ENCODE measurements around the gene WDR37.

WDR37 gene

DNA sequence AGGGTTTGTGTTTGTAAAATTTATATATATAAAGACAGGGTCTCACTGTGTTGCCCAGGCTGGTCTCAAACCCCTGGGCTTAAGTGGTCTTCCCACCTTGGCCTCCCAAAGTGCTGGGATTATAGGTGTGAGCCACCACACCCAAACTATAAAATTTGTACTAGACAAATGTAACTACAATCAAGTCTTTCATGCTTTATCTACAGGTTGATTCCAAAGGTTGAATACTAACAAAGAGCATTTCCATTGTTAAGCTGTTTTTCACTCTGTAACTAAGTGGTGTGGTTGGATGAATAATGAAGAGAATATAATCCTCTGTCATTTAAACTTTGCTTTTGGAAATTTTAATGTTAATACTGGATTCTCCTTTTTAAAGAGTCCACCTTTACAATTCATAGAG, 22.5 kb downstream of the WDR37 start:
- Histone ChIP-seq H3K36me3 (ENCODE audit: insufficient read depth) (no peaks in the 10 kb centered on the region; the same call in 1 of the 2 replicates), H3K4me2 (no peak overlapping the region), H3K79me2 (ENCODE audit: insufficient read depth, low read depth) (no peaks in the 10 kb centered on the region), H2AFZ (ENCODE audit: low read depth) (no peak overlapping the region), H3K9ac (no peak overlapping the region), H4K20me1 (ENCODE audit: insufficient read depth) (no peaks in the 10 kb centered on the region), H3K27me3 (ENCODE audit: insufficient read depth, low read depth) (no peaks in the 10 kb centered on the region), H3K27ac (no peak overlapping the region), H3K4me1 (ENCODE audit: low read depth, poor library complexity, severe bottlenecking) (no peaks in the 10 kb centered on the region), H3K4me3 (IDR thresholded peaks at IDR 0.05; ENCODE audit: insufficient read depth, low read depth, low read length) (no peak overlapping the region)
- TF ChIP-seq, protein P1, sequence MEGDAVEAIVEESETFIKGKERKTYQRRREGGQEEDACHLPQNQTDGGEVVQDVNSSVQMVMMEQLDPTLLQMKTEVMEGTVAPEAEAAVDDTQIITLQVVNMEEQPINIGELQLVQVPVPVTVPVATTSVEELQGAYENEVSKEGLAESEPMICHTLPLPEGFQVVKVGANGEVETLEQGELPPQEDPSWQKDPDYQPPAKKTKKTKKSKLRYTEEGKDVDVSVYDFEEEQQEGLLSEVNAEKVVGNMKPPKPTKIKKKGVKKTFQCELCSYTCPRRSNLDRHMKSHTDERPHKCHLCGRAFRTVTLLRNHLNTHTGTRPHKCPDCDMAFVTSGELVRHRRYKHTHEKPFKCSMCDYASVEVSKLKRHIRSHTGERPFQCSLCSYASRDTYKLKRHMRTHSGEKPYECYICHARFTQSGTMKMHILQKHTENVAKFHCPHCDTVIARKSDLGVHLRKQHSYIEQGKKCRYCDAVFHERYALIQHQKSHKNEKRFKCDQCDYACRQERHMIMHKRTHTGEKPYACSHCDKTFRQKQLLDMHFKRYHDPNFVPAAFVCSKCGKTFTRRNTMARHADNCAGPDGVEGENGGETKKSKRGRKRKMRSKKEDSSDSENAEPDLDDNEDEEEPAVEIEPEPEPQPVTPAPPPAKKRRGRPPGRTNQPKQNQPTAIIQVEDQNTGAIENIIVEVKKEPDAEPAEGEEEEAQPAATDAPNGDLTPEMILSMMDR (conservative IDR thresholded peaks at IDR 0.05; ENCODE audit: low read depth, low read length) = no peak

DNA sequence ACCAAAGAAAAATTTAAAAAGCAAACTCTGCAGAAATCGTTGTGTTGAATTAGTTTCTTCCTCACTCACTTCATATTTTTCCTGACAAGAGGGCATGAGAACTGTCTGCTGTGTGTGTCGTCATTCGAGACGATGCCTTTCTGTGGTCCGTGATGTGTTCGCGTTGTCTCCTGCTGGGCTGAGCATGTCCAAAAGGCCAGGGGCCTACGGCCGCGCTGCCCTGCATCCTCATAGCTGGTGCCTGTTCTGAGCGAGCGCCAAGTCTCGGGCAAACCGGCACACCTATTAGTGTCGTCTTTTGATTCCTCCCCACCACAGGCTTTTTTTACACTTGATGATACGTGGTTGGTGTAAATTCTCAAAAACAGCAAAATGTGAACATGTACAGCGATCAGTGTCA, 27.4 kb downstream of the WDR37 start:
- H3K4me3 ChIP-seq (IDR thresholded peaks at IDR 0.05; ENCODE audit: insufficient read depth, low read depth, low read length) = no peak overlapping the region
- H2AFZ ChIP-seq (ENCODE audit: low read depth) = no peak overlapping the region
- H3K4me1 ChIP-seq (ENCODE audit: low read depth, poor library complexity, severe bottlenecking) = no peaks in the 10 kb centered on the region
- peaks cover 4% of the 10 kb centered on the region; the same call in 1 of the 2 replicates for H3K36me3 ChIP-seq (ENCODE audit: insufficient read depth)
- H3K9ac ChIP-seq = no peak overlapping the region
- H3K27ac ChIP-seq = no peak overlapping the region
- no peaks in the 10 kb centered on the region for H3K79me2 ChIP-seq (ENCODE audit: insufficient read depth, low read depth)
- H3K4me2 ChIP-seq = no peak overlapping the region
- H3K27me3 ChIP-seq (ENCODE audit: insufficient read depth, low read depth) = no peaks in the 10 kb centered on the region
- no peaks in the 10 kb centered on the region for H4K20me1 ChIP-seq (ENCODE audit: insufficient read depth)
- TF ChIP-seq, protein P1 (conservative IDR thresholded peaks at IDR 0.05; ENCODE audit: low read depth, low read length) = no peak

DNA sequence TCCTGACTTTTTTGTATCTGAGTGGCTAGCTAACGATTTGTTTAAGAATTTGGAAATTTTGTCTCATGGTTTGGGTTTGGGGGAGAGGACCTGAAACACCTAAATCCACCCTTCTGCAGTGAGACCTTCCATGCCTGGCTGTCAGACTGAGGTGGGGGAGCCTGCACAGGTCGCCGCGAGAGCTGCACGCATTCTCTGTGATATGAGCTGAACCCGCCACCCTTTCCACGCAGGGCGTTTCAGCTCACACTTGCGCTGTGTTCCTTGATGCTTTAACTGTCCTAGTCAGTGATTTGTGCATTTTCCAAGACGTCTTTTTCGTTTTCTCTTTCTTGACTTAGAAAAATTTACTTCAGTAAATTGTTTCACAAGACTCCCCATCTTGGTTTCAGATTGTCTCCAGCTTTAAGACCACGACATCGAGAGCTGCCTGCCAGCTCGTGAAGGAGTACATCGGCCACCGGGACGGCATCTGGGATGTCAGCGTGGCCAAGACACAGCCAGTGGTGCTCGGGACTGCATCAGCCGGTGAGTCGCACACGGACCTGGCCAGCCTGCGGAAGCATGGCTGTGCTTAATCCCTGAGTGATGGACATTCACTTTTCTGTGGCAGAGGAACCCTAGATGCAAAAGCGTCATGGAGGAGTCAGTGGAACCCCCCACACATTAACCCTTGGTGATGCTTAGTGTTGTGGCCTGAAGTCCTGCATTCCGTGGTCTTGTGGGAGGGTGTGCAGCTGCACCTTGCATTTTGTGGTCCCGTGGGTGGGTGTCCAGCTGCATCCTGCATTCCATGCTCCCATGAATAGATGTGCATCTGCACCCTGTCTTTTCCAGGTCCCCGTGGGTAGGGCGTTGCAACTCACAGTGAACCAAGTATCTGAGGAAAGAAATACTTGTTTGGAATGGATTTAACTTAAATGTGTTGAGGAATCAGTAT, 28.1 kb downstream of the WDR37 start:
- H3K27ac ChIP-seq = no peak overlapping the region

DNA sequence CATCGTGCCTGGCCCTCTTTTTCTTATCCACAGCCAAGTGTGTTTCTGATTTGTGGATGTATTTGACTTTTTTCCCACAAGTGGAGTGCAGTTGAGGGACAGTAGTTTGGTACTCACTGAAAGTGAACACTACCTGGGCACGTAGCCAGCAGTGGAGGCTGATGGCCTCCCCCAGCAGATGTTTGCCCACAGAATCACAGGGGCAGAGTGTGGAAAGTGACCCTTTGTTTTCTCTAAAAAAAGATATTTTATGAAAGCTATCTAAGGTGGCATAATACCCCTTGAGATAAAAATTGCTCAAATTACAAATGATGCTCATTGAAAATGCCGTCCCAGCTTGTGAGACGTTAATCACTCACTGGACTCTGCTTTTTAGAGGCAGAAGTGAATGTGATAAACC, 29.1 kb downstream of the WDR37 start:
- Histone ChIP-seq H3K27me3 (ENCODE audit: insufficient read depth, low read depth) (no peaks in the 10 kb centered on the region), H3K27ac (no peak overlapping the region), H3K4me1 (ENCODE audit: low read depth, poor library complexity, severe bottlenecking) (no peaks in the 10 kb centered on the region), H3K79me2 (ENCODE audit: insufficient read depth, low read depth) (no peaks in the 10 kb centered on the region), H2AFZ (ENCODE audit: low read depth) (no peak overlapping the region), H3K4me3 (IDR thresholded peaks at IDR 0.05; ENCODE audit: insufficient read depth, low read depth, low read length) (no peak overlapping the region), H3K36me3 (ENCODE audit: insufficient read depth) (peaks cover 10% of the 10 kb centered on the region; the same call in 1 of the 2 replicates), H3K9ac (no peak overlapping the region), H4K20me1 (ENCODE audit: insufficient read depth) (no peaks in the 10 kb centered on the region), H3K4me2 (no peak overlapping the region)
- TF ChIP-seq, protein P1 (conservative IDR thresholded peaks at IDR 0.05; ENCODE audit: low read depth, low read length) = no peak

More for the DNA sequence above, 28.1 kb downstream of the WDR37 start:
- no peaks in the 10 kb centered on the region for H3K79me2 ChIP-seq (ENCODE audit: insufficient read depth, low read depth)
- no peak overlapping the region for H2AFZ ChIP-seq (ENCODE audit: low read depth)
- no peaks in the 10 kb centered on the region for H3K27me3 ChIP-seq (ENCODE audit: insufficient read depth, low read depth)
- H3K4me1 ChIP-seq (ENCODE audit: low read depth, poor library complexity, severe bottlenecking) = no peaks in the 10 kb centered on the region
- H3K9ac ChIP-seq = no peak overlapping the region
- H3K36me3 ChIP-seq (ENCODE audit: insufficient read depth) = peaks cover 5% of the 10 kb centered on the region; the same call in 1 of the 2 replicates
- TF ChIP-seq, protein P1 (conservative IDR thresholded peaks at IDR 0.05; ENCODE audit: low read depth, low read length) = no peak
- no peaks in the 10 kb centered on the region for H4K20me1 ChIP-seq (ENCODE audit: insufficient read depth)
- H3K4me2 ChIP-seq = no peak overlapping the region
- no peak overlapping the region for H3K4me3 ChIP-seq (IDR thresholded peaks at IDR 0.05; ENCODE audit: insufficient read depth, low read depth, low read length)
